ENCODE measurements around the gene RPL27A.

RPL27A gene

GRCh38 chr11:8704136-8704535 is 21.5 kb downstream of the RPL27A start:
- H3K4me1 Mint-ChIP-seq = peaks cover 18% of the 10 kb centered on the region
- H3K9me3 Mint-ChIP-seq = no peaks in the 10 kb centered on the region
- ATAC-seq = no peak
- no peak overlapping the region for H3K4me3 Mint-ChIP-seq
- no peaks in the 10 kb centered on the region for H3K27me3 Mint-ChIP-seq
- peaks cover 18% of the 10 kb centered on the region for H3K36me3 Mint-ChIP-seq
- H3K27ac Mint-ChIP-seq = no peak overlapping the region

GRCh38 chr11:8705146-8705545 is 22.6 kb downstream of the RPL27A start:
- no peaks in the 10 kb centered on the region for H3K27me3 Mint-ChIP-seq
- no peaks in the 10 kb centered on the region for H3K9me3 Mint-ChIP-seq
- H3K36me3 Mint-ChIP-seq = peaks cover 18% of the 10 kb centered on the region
- no peak overlapping the region for H3K4me3 Mint-ChIP-seq
- peaks cover 8% of the 10 kb centered on the region for H3K4me1 Mint-ChIP-seq
- ATAC-seq = no peak
- no peak overlapping the region for H3K27ac Mint-ChIP-seq

GRCh38 chr11:8706673-8707432 is 24.3 kb downstream of the RPL27A start:
- Mint-ChIP-seq H3K27me3 (no peaks in the 10 kb centered on the region), H3K27ac (no peak overlapping the region), H3K4me1 (peaks cover under 1% of the 10 kb centered on the region)

GRCh38 chr11:8707541-8708191 is 25.1 kb downstream of the RPL27A start:
- Mint-ChIP-seq H3K27me3 (no peaks in the 10 kb centered on the region), H3K4me1 (no peaks in the 10 kb centered on the region), H3K36me3 (peaks cover 7% of the 10 kb centered on the region), H3K9me3 (no peaks in the 10 kb centered on the region), H3K4me3 (no peak overlapping the region), H3K27ac (no peak overlapping the region)
- no peak for ATAC-seq

More at GRCh38 chr11:8706673-8707432, 24.3 kb downstream of the RPL27A start:
- Mint-ChIP-seq H3K4me3 (no peak overlapping the region), H3K36me3 (peaks cover 12% of the 10 kb centered on the region), H3K9me3 (no peaks in the 10 kb centered on the region)
- no peak for ATAC-seq

GRCh38 chr11:8709002-8709672 is 26.5 kb downstream of the RPL27A start:
- no peak overlapping the region for H3K27ac Mint-ChIP-seq
- H3K4me3 Mint-ChIP-seq = no peak overlapping the region
- no peaks in the 10 kb centered on the region for H3K4me1 Mint-ChIP-seq
- peaks cover 7% of the 10 kb centered on the region for H3K36me3 Mint-ChIP-seq
- H3K9me3 Mint-ChIP-seq = no peaks in the 10 kb centered on the region
- H3K27me3 Mint-ChIP-seq = no peaks in the 10 kb centered on the region
- ATAC-seq = no peak

- H3K4me1 Mint-ChIP-seq = no peaks in the 10 kb centered on the region
- H3K36me3 Mint-ChIP-seq = peaks cover 7% of the 10 kb centered on the region
- H3K27me3 Mint-ChIP-seq = no peaks in the 10 kb centered on the region
- no peaks in the 10 kb centered on the region for H3K9me3 Mint-ChIP-seq
- H3K4me3 Mint-ChIP-seq = no peak overlapping the region
- no peak overlapping the region for H3K27ac Mint-ChIP-seq
- ATAC-seq = no peak
These were observed 27.2 kb downstream of the RPL27A start for GRCh38 chr11:8709777-8710176.

- Mint-ChIP-seq H3K4me3 (no peak overlapping the region), H3K9me3 (no peaks in the 10 kb centered on the region), H3K27me3 (no peaks in the 10 kb centered on the region), H3K4me1 (peaks cover 1% of the 10 kb centered on the region), H3K36me3 (no peaks in the 10 kb centered on the region), H3K27ac (no peak overlapping the region)
- no peak for ATAC-seq
These were observed 29.4 kb downstream of the RPL27A start for GRCh38 chr11:8711895-8712442.

- Mint-ChIP-seq H3K4me1 (peaks cover 7% of the 10 kb centered on the region), H3K27me3 (no peaks in the 10 kb centered on the region), H3K9me3 (no peaks in the 10 kb centered on the region), H3K36me3 (no peaks in the 10 kb centered on the region), H3K4me3 (no peak overlapping the region), H3K27ac (no peak overlapping the region)
- no peak for ATAC-seq
These were observed 29.9 kb downstream of the RPL27A start for GRCh38 chr11:8712506-8712905.

GRCh38 chr11:8713760-8714454 is 31.3 kb downstream of the RPL27A start:
- no peak for ATAC-seq
- Mint-ChIP-seq H3K4me3 (no peak overlapping the region), H3K36me3 (no peaks in the 10 kb centered on the region), H3K4me1 (peaks cover 21% of the 10 kb centered on the region), H3K27me3 (no peaks in the 10 kb centered on the region), H3K27ac (no peak overlapping the region), H3K9me3 (no peaks in the 10 kb centered on the region)

- peaks cover 22% of the 10 kb centered on the region for H3K4me1 Mint-ChIP-seq
- no peaks in the 10 kb centered on the region for H3K9me3 Mint-ChIP-seq
- H3K27me3 Mint-ChIP-seq = no peaks in the 10 kb centered on the region
- H3K4me3 Mint-ChIP-seq = no peak overlapping the region
- H3K27ac Mint-ChIP-seq = no peak overlapping the region
- no peaks in the 10 kb centered on the region for H3K36me3 Mint-ChIP-seq
- ATAC-seq = no peak
These were observed 32.1 kb downstream of the RPL27A start for GRCh38 chr11:8714622-8715225.

GRCh38 chr11:8715501-8715900 is 32.9 kb downstream of the RPL27A start:
- no peak overlapping the region for H3K4me3 Mint-ChIP-seq
- H3K36me3 Mint-ChIP-seq = no peaks in the 10 kb centered on the region
- no peaks in the 10 kb centered on the region for H3K9me3 Mint-ChIP-seq
- H3K27ac Mint-ChIP-seq = no peak overlapping the region
- ATAC-seq = no peak
- no peaks in the 10 kb centered on the region for H3K27me3 Mint-ChIP-seq
- peaks cover 22% of the 10 kb centered on the region for H3K4me1 Mint-ChIP-seq

GRCh38 chr11:8717544-8717875 is 34.9 kb downstream of the RPL27A start:
- Mint-ChIP-seq H3K27me3 (peaks cover 8% of the 10 kb centered on the region), H3K4me1 (peaks cover 22% of the 10 kb centered on the region), H3K27ac (peak overlapping the region; percentile 90), H3K9me3 (no peaks in the 10 kb centered on the region), H3K36me3 (no peaks in the 10 kb centered on the region), H3K4me3 (peak overlapping the region; percentile 18)
- ATAC-seq = no peak

GRCh38 chr11:8717876-8718753 is 35.5 kb downstream of the RPL27A start:
- peak overlapping the region; percentile 90 for H3K27ac Mint-ChIP-seq
- peak; percentile 87 for ATAC-seq
- peaks cover 22% of the 10 kb centered on the region for H3K4me1 Mint-ChIP-seq
- peaks cover 14% of the 10 kb centered on the region for H3K27me3 Mint-ChIP-seq
- peak overlapping the region; percentile 63 for H3K4me3 Mint-ChIP-seq
- H3K36me3 Mint-ChIP-seq = no peaks in the 10 kb centered on the region
- no peaks in the 10 kb centered on the region for H3K9me3 Mint-ChIP-seq

- Mint-ChIP-seq H3K27ac (no peak overlapping the region), H3K4me3 (no peak overlapping the region), H3K9me3 (no peaks in the 10 kb centered on the region), H3K27me3 (peaks cover 15% of the 10 kb centered on the region), H3K36me3 (no peaks in the 10 kb centered on the region), H3K4me1 (peaks cover 22% of the 10 kb centered on the region)
- no peak for ATAC-seq
These were observed 36.6 kb downstream of the RPL27A start for GRCh38 chr11:8719211-8719649.

All from stimulated activated memory B cell treated with anti-CD40 and anti-IgM and Interleukin-4, amounts not matched to agents 10 μg/mL and 1 μg/mL and 100 μg/mL, for 72 hours (primary cell).